Suprapubic skin (tissue), 4 donors: ENCODE measurements around the gene INSYN2B. TPM values are rescaled to one million over a fixed set of nuclear protein-coding genes. Genes with fewer than 3 reads are reported as not detected.

Source experiments
- DNase-seq, 2 donors: peaks; one replicate each; pipeline ENCODE4 v3.0.0-alpha.2; 2019; ENCODE audit warnings: low spot score in 2 of 2
- H3K27ac ChIP-seq: fragments of 200-600 bp; sonication (generic); one replicate; pipeline ENCODE4 v1.5.1; 2019
- H3K27me3 ChIP-seq: fragments of 200-600 bp; sonication (generic); one replicate; pipeline ENCODE4 v1.5.1; 2019
- H3K36me3 ChIP-seq: fragments of 200-600 bp; sonication (generic); one replicate; pipeline ENCODE4 v1.5.1; 2019
- H3K4me1 ChIP-seq: fragments of 200-600 bp; sonication (generic); one replicate; pipeline ENCODE4 v1.5.1; 2019
- H3K4me3 ChIP-seq: fragments of 200-600 bp; sonication (generic); one replicate; pipeline ENCODE4 v1.5.1; 2019; ENCODE audit warnings: mild to moderate bottlenecking
- H3K9me3 ChIP-seq: fragments of 200-600 bp; sonication (generic); one replicate; pipeline ENCODE4 v1.5.1; 2019
- CTCF ChIP-seq, 2 donors: fragments of 200-600 bp in 1 of 2; fragments of 450-650 bp in 1 of 2; sonication (generic) in 1 of 2; IDR thresholded peaks; one replicate each; pipeline ENCODE4 v1.5.1; 2016 to 2019; ENCODE audit warnings: antibody characterized with exemption in 2 of 2, mild to moderate bottlenecking in 1 of 2, moderate library complexity in 1 of 2
- EP300 ChIP-seq: sonication (generic); formaldehyde crosslinking; IDR thresholded peaks from one replicate; pipeline ENCODE4 v1.6.1; 2017; ENCODE audit warnings: antibody characterized with exemption
- POLR2A ChIP-seq, 2 donors: fragments of 450-650 bp; IDR thresholded peaks; one replicate each; pipeline ENCODE4 v1.6.1; 2017; ENCODE audit warnings: antibody characterized with exemption in 2 of 2, mild to moderate bottlenecking in 2 of 2, moderate library complexity in 2 of 2
- POLR2AphosphoS5 ChIP-seq, 3 donors: sonication (generic); formaldehyde crosslinking; IDR thresholded peaks; one replicate each; pipeline ENCODE4 v1.6.1; 2017; ENCODE audit warnings: antibody characterized with exemption in 3 of 3
- WGBS: methylation state at CpG from one replicate; pipeline ENCODE4 v1.1.5; 2018; 5-methylcytosine and 5-hydroxymethylcytosine counted together
- total RNA-seq, 4 donors: library from RNA; depleted of rRNA; stranded (reverse); fragments of >200 nt; gene quantifications; one replicate each; pipeline ENCODE4 v1.1.0, GENCODE V29; 2016

The INSYN2B gene
- total RNA-seq, 4 donors from 2014 or later, result 0.47 to 0.68 (median 0.55) TPM

GRCh38 chr5:169880012-169880663 is 100.2 kb downstream of the INSYN2B start:
- Histone ChIP-seq H3K4me1 (no peaks in the 10 kb centered on the region), H3K27me3 (no peaks in the 10 kb centered on the region), H3K27ac (no peak overlapping the region), H3K4me3 (no peak overlapping the region), H3K36me3 (no peaks in the 10 kb centered on the region), H3K9me3 (no peaks in the 10 kb centered on the region)
- no peak for DNase-seq
- WGBS, result 84% methylated on average over 4 of the region's 4 CpGs
- TF ChIP-seq EP300 (no peak), POLR2A (IDR thresholded peaks at IDR 0.05) (no peak), POLR2AphosphoS5 (IDR thresholded peaks at IDR 0.05) (no peak), CTCF (IDR thresholded peaks at IDR 0.05) (no peak)

GRCh38 chr5:169876386-169876785 is 103.9 kb downstream of the INSYN2B start:
- H3K27ac ChIP-seq, result no peak overlapping the region
- 77% methylated on average over 1 of the region's 1 CpG for WGBS
- no peak for DNase-seq

GRCh38 chr5:169875731-169876130 is 104.6 kb downstream of the INSYN2B start:
- 70% methylated on average over 4 of the region's 4 CpGs for WGBS

More at GRCh38 chr5:169876386-169876785, 103.9 kb downstream of the INSYN2B start:
- Histone ChIP-seq H3K36me3 (no peaks in the 10 kb centered on the region), H3K27me3 (no peaks in the 10 kb centered on the region), H3K4me3 (no peak overlapping the region), H3K4me1 (no peaks in the 10 kb centered on the region), H3K9me3 (no peaks in the 10 kb centered on the region)
- TF ChIP-seq CTCF (IDR thresholded peaks at IDR 0.05) (no peak), POLR2AphosphoS5 (IDR thresholded peaks at IDR 0.05) (no peak), EP300 (no peak), POLR2A (IDR thresholded peaks at IDR 0.05) (no peak)

GRCh38 chr5:169875091-169875728 is 105.1 kb downstream of the INSYN2B start:
- Histone ChIP-seq H3K4me3 (no peak overlapping the region), H3K36me3 (no peaks in the 10 kb centered on the region), H3K27ac (no peak overlapping the region), H3K9me3 (no peaks in the 10 kb centered on the region), H3K27me3 (no peaks in the 10 kb centered on the region), H3K4me1 (no peaks in the 10 kb centered on the region)
- 70% methylated on average over 8 of the region's 8 CpGs for WGBS
- TF ChIP-seq POLR2AphosphoS5 (IDR thresholded peaks at IDR 0.05), result peak in 1 of 3 donors; percentile 65
- TF ChIP-seq CTCF (IDR thresholded peaks at IDR 0.05), result no peak
- no peak for TF ChIP-seq EP300
- TF ChIP-seq POLR2A (IDR thresholded peaks at IDR 0.05), result no peak
- DNase-seq, result peak in 1 of 2 donors; percentile 70

More at GRCh38 chr5:169875731-169876130, 104.6 kb downstream of the INSYN2B start:
- TF ChIP-seq EP300 (no peak), POLR2A (IDR thresholded peaks at IDR 0.05) (no peak), CTCF (IDR thresholded peaks at IDR 0.05) (no peak)
- Histone ChIP-seq H3K36me3 (no peaks in the 10 kb centered on the region), H3K27me3 (no peaks in the 10 kb centered on the region), H3K4me1 (no peaks in the 10 kb centered on the region), H3K9me3 (no peaks in the 10 kb centered on the region), H3K27ac (no peak overlapping the region), H3K4me3 (no peak overlapping the region)
- DNase-seq, result no peak

- Histone ChIP-seq H3K4me3 (no peak overlapping the region), H3K27me3 (no peaks in the 10 kb centered on the region), H3K36me3 (no peaks in the 10 kb centered on the region), H3K9me3 (no peaks in the 10 kb centered on the region), H3K27ac (no peak overlapping the region), H3K4me1 (no peaks in the 10 kb centered on the region)
- no peak for DNase-seq
- WGBS, result 69% methylated on average over 4 of the region's 4 CpGs
- TF ChIP-seq POLR2A (IDR thresholded peaks at IDR 0.05), result no peak
- TF ChIP-seq POLR2AphosphoS5 (IDR thresholded peaks at IDR 0.05), result no peak
- no peak for TF ChIP-seq CTCF (IDR thresholded peaks at IDR 0.05)
- no peak for TF ChIP-seq EP300
These were observed 105.7 kb downstream of the INSYN2B start for GRCh38 chr5:169874621-169875020.
